C4-2B (cell line): ENCODE results near the gene PTPRD.

Experiments used
- H3K27ac ChIP-seq: fragments of 450-650 bp; 2 replicates; pipeline ENCODE4 v1.5.1; 2017
- CTCF ChIP-seq: fragments of 450-650 bp; conservative IDR thresholded peaks from 2 replicates; pipeline ENCODE4 v1.5.1; 2017; ENCODE audit warnings: mild to moderate bottlenecking
- ZFX ChIP-seq: fragments of 450-650 bp; IDR thresholded peaks from 2 replicates; pipeline ENCODE4 v1.6.1; 2017

The PTPRD gene

GRCh38 chr9:8850914-8851313 lies 1761.9 kb downstream of the PTPRD start:
- H3K27ac ChIP-seq, result no peak overlapping the region

GRCh38 chr9:8845808-8846207 lies 1767.0 kb downstream of the PTPRD start:
- TF ChIP-seq ZFX (no peak), CTCF (no peak)
- no peak overlapping the region for H3K27ac ChIP-seq

More at GRCh38 chr9:8850914-8851313, 1761.9 kb downstream of the PTPRD start:
- no peak for TF ChIP-seq CTCF

GRCh38 chr9:8845376-8845775 lies 1767.4 kb downstream of the PTPRD start:
- TF ChIP-seq CTCF, result no peak
- no peak for TF ChIP-seq ZFX

GRCh38 chr9:8844549-8844948 lies 1768.3 kb downstream of the PTPRD start:
- no peak overlapping the region for H3K27ac ChIP-seq
- TF ChIP-seq CTCF (no peak), ZFX (no peak)

More at GRCh38 chr9:8845376-8845775, 1767.4 kb downstream of the PTPRD start:
- no peak overlapping the region for H3K27ac ChIP-seq

- TF ChIP-seq ZFX, result no peak
- TF ChIP-seq CTCF, result no peak
- H3K27ac ChIP-seq, result no peak overlapping the region
Measured at GRCh38 chr9:8842402-8843193, 1770.2 kb downstream of the PTPRD start.

- TF ChIP-seq ZFX (no peak), CTCF (no peak)
- no peak overlapping the region for H3K27ac ChIP-seq
Measured at GRCh38 chr9:8838136-8838535, 1774.7 kb downstream of the PTPRD start.

- H3K27ac ChIP-seq, result no peak overlapping the region
- TF ChIP-seq CTCF (no peak), ZFX (no peak)
Measured at GRCh38 chr9:8835291-8835690, 1777.5 kb downstream of the PTPRD start.
